ENCODE data around the gene FAP. TPM values are rescaled to one million over a fixed set of nuclear protein-coding genes. Genes with fewer than 3 reads are reported as not detected.

Gene FAP
- total and polyA plus RNA-seq, 2 donors (not counting 1 experiment from before 2014, with no cell fraction given), result not detected

GRCh38 chr2:162219426-162219825, 23.8 kb downstream of the FAP start:
- Histone ChIP-seq H3K9ac (ENCODE audit: low read length) (no peak overlapping the region), H3K79me2 (ENCODE audit: control insufficient read depth, insufficient read depth, low read length) (no peaks in the 10 kb centered on the region), H3K4me1 (ENCODE audit: control insufficient read depth in 2 of 2, insufficient read depth in 2 of 2, low read length in 2 of 2) (no peaks in the 10 kb centered on the region), H3K9me3 (ENCODE audit: control extremely low read depth in 1 of 3, control insufficient read depth in 2 of 3, insufficient read depth in 1 of 3, low read length in 2 of 3) (no peaks in the 10 kb centered on the region), H3K27me3 (replicated peaks in 1 of 4; ENCODE audit: control extremely low read depth in 1 of 4, control insufficient read depth in 3 of 4, insufficient read depth in 4 of 4, low read length in 3 of 4) (no peaks in the 10 kb centered on the region), H4K20me1 (ENCODE audit: control insufficient read depth, insufficient read depth, low read length, poor library complexity, severe bottlenecking) (no peaks in the 10 kb centered on the region), H3K4me3 (ENCODE audit: control extremely low read depth in 1 of 5, extremely low read depth in 1 of 5, insufficient read depth in 1 of 5, low read depth in 2 of 5, low read length in 4 of 5) (no peak overlapping the region), H3K4me2 (replicated peaks; ENCODE audit: low read depth, low read length, poor library complexity, severe bottlenecking) (no peak overlapping the region), H3K36me3 (replicated peaks in 1 of 2; ENCODE audit: control extremely low read depth in 1 of 2, control insufficient read depth in 1 of 2, extremely low read depth in 1 of 2, insufficient read depth in 2 of 2, low read length in 1 of 2) (no peaks in the 10 kb centered on the region), H2AFZ (ENCODE audit: insufficient read depth, low read depth, low read length, poor library complexity, severe bottlenecking) (no peak overlapping the region), H3K27ac (ENCODE audit: low read length in 2 of 2) (no peak overlapping the region)
- TF ChIP-seq EZH2 (IDR thresholded peaks at IDR 0.05; ENCODE audit: borderline replicate concordance, insufficient read depth, low read depth, low read length, poor library complexity, severe bottlenecking), result no peak
- TF ChIP-seq, protein P1, sequence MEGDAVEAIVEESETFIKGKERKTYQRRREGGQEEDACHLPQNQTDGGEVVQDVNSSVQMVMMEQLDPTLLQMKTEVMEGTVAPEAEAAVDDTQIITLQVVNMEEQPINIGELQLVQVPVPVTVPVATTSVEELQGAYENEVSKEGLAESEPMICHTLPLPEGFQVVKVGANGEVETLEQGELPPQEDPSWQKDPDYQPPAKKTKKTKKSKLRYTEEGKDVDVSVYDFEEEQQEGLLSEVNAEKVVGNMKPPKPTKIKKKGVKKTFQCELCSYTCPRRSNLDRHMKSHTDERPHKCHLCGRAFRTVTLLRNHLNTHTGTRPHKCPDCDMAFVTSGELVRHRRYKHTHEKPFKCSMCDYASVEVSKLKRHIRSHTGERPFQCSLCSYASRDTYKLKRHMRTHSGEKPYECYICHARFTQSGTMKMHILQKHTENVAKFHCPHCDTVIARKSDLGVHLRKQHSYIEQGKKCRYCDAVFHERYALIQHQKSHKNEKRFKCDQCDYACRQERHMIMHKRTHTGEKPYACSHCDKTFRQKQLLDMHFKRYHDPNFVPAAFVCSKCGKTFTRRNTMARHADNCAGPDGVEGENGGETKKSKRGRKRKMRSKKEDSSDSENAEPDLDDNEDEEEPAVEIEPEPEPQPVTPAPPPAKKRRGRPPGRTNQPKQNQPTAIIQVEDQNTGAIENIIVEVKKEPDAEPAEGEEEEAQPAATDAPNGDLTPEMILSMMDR (IDR thresholded peaks at IDR 0.05), result no peak
- Mint-ChIP-seq H3K9me3 (ENCODE audit: insufficient read depth) (no peaks in the 10 kb centered on the region), H3K27me3 (peaks cover 15% of the 10 kb centered on the region), H3K27ac (no peak overlapping the region), H3K4me3 (no peak overlapping the region), H3K4me1 (no peaks in the 10 kb centered on the region)
- intact Hi-C loops (cut with micrococcal nuclease), result no loop called here
- whole genome bisulfite sequencing (ENCODE audit: insufficient coverage), result no CpG with 5 or more reads among the region's 4 CpGs
- ChIA-PET CTCF (interaction anchor here (0.9 to 5.8 kb wide), 10 partner anchors 10 to 118 kb away, joined by 3 to 80 read pairs (median 14); no protein-coding TSS in a partner anchor), POLR2A (no interaction called here)
- DNase-seq (no peak), ATAC-seq (ENCODE audit: low read depth) (no peak)

DNA sequence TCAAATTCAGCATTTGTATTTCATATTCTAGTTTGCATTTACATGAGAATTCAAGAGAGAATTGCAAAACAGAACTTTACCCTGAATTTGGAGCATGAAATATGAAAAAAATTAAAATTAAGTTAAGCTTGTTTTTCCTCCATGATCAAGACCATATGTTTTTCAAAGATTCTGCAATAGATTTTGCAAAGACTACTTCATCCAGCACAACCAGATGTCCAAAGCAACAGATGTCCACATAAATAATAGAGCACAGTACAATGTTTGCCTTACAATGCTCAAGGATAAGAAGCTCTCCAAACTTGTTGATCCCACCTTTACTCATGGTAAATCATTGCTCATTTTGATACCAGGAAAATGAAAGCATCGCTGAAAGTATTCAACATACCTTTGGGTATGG, 25.6 kb downstream of the FAP start:
- Histone ChIP-seq H3K4me2 (replicated peaks; ENCODE audit: low read depth, low read length, poor library complexity, severe bottlenecking) (no peak overlapping the region), H2AFZ (ENCODE audit: insufficient read depth, low read depth, low read length, poor library complexity, severe bottlenecking) (no peak overlapping the region), H3K27me3 (replicated peaks in 1 of 4; ENCODE audit: control extremely low read depth in 1 of 4, control insufficient read depth in 3 of 4, insufficient read depth in 4 of 4, low read length in 3 of 4) (no peaks in the 10 kb centered on the region), H3K27ac (ENCODE audit: low read length in 2 of 2) (no peak overlapping the region), H3K4me3 (ENCODE audit: control extremely low read depth in 1 of 5, extremely low read depth in 1 of 5, insufficient read depth in 1 of 5, low read depth in 2 of 5, low read length in 4 of 5) (no peak overlapping the region), H3K9me3 (ENCODE audit: control extremely low read depth in 1 of 3, control insufficient read depth in 2 of 3, insufficient read depth in 1 of 3, low read length in 2 of 3) (no peaks in the 10 kb centered on the region), H3K4me1 (ENCODE audit: control insufficient read depth in 2 of 2, insufficient read depth in 2 of 2, low read length in 2 of 2) (no peaks in the 10 kb centered on the region), H3K36me3 (replicated peaks in 1 of 2; ENCODE audit: control extremely low read depth in 1 of 2, control insufficient read depth in 1 of 2, extremely low read depth in 1 of 2, insufficient read depth in 2 of 2, low read length in 1 of 2) (no peaks in the 10 kb centered on the region), H3K9ac (ENCODE audit: low read length) (no peak overlapping the region), H3K79me2 (ENCODE audit: control insufficient read depth, insufficient read depth, low read length) (no peaks in the 10 kb centered on the region), H4K20me1 (ENCODE audit: control insufficient read depth, insufficient read depth, low read length, poor library complexity, severe bottlenecking) (no peaks in the 10 kb centered on the region)
- Mint-ChIP-seq H3K4me1 (no peaks in the 10 kb centered on the region), H3K27me3 (peaks cover 15% of the 10 kb centered on the region), H3K27ac (no peak overlapping the region), H3K9me3 (ENCODE audit: insufficient read depth) (no peaks in the 10 kb centered on the region), H3K4me3 (no peak overlapping the region)
- WGBS (ENCODE audit: insufficient coverage), result no CpG with 5 or more reads among the region's 1 CpG
- ATAC-seq (ENCODE audit: low read depth) (no peak), DNase-seq (no peak)
- intact Hi-C loops (cut with micrococcal nuclease), result no loop called here
- POLR2A ChIA-PET, result no interaction called here
- CTCF ChIA-PET, result interaction anchor here (0.7 to 1.2 kb wide), 2 partner anchors 15 to 117 kb away, joined by 3 to 4 read pairs; no protein-coding TSS in a partner anchor
- no peak for TF ChIP-seq EZH2 (IDR thresholded peaks at IDR 0.05; ENCODE audit: borderline replicate concordance, insufficient read depth, low read depth, low read length, poor library complexity, severe bottlenecking)
- TF ChIP-seq, protein P1 (IDR thresholded peaks at IDR 0.05), result no peak
